Hepatocyte (in vitro differentiated cells): ENCODE results near the gene PDK2. TPM values are rescaled to one million over a fixed set of nuclear protein-coding genes. Genes with fewer than 3 reads are reported as not detected.

ENCODE experiments used
- DNase-seq: peaks from one replicate; pipeline ENCODE4 v3.0.0-alpha.2; 2016; ENCODE audit warnings: low spot score
- H2AFZ ChIP-seq: fragments of 200-600 bp; sonication (generic); 2 replicates; pipeline ENCODE4 v1.6.0; 2016; ENCODE audit warnings: antibody characterized with exemption, mild to moderate bottlenecking
- H3K27ac ChIP-seq: fragments of 200-600 bp; sonication (generic); 2 replicates; pipeline ENCODE4 v1.5.1; 2016; ENCODE audit warnings: mild to moderate bottlenecking
- H3K27me3 ChIP-seq: fragments of 200-600 bp; sonication (generic); 2 replicates; pipeline ENCODE4 v1.6.1; 2016
- H3K36me3 ChIP-seq: fragments of 200-600 bp; sonication (generic); replicated peaks from 2 replicates; pipeline ENCODE4 v1.5.1; 2016; ENCODE audit warnings: low read depth; ENCODE audit not compliant: insufficient read depth
- H3K4me1 ChIP-seq: fragments of 200-600 bp; sonication (generic); 2 replicates; pipeline ENCODE4 v1.5.1; 2016; ENCODE audit warnings: mild to moderate bottlenecking, moderate library complexity; ENCODE audit not compliant: insufficient read depth
- H3K4me2 ChIP-seq: fragments of 200-600 bp; sonication (generic); 2 replicates; pipeline ENCODE4 v1.6.0; 2016
- H3K4me3 ChIP-seq: fragments of 200-600 bp; sonication (generic); 2 replicates; pipeline ENCODE4 v1.5.1; 2016; ENCODE audit warnings: mild to moderate bottlenecking
- H3K79me2 ChIP-seq: fragments of 200-600 bp; sonication (generic); 2 replicates; pipeline ENCODE4 v1.6.0; 2017; ENCODE audit warnings: mild to moderate bottlenecking
- H3K9me2 ChIP-seq: fragments of 200-600 bp; sonication (generic); replicated peaks from 2 replicates; pipeline ENCODE4 v1.6.0; 2017; ENCODE audit warnings: mild to moderate bottlenecking; ENCODE audit not compliant: insufficient read depth
- H3K9me3 ChIP-seq: fragments of 200-600 bp; sonication (generic); 2 replicates; pipeline ENCODE4 v1.5.1; 2016; ENCODE audit warnings: low read depth, mild to moderate bottlenecking
- H4K20me1 ChIP-seq: fragments of 200-600 bp; sonication (generic); 2 replicates; pipeline ENCODE4 v1.6.0; 2016; ENCODE audit warnings: mild to moderate bottlenecking; ENCODE audit not compliant: insufficient read depth, poor library complexity, severe bottlenecking
- EZH2 ChIP-seq: fragments of 200-600 bp; sonication (generic); IDR thresholded peaks from 2 replicates; pipeline ENCODE4 v1.6.1; 2016; ENCODE audit warnings: antibody characterized with exemption, mild to moderate bottlenecking, borderline replicate concordance
- EZH2phosphoT487 ChIP-seq: fragments of 200-600 bp; sonication (generic); IDR thresholded peaks from one replicate; pipeline ENCODE4 v1.6.1; 2018; ENCODE audit warnings: antibody characterized with exemption, mild to moderate bottlenecking, low read depth, moderate library complexity; ENCODE audit not compliant: unreplicated experiment, severe bottlenecking
- WGBS: methylation state at CpG from one replicate; pipeline ENCODE4 v1.1.6; 2016; ENCODE audit warnings: low lambda C conversion rate; ENCODE audit errors: missing lambda C conversion rate; 5-methylcytosine and 5-hydroxymethylcytosine counted together
- polyA plus RNA-seq: library from polyadenylated mRNA; unstranded; fragments of >200 nt; fragmentation: Nextera tagmentation; extraction: Ambion mirVana; gene quantifications from 2 replicates; pipeline ENCODE4 v1.2.1, GENCODE V29; 2016
- total RNA-seq: library from RNA; depleted of rRNA; stranded (reverse); fragments of >200 nt; gene quantifications from 2 replicates; pipeline ENCODE4 v1.2.3, GENCODE V29; 2014
- TF ChIP-seq, protein P1 (sequence below): fragments of 200-600 bp; sonication (generic); IDR thresholded peaks from 2 replicates; pipeline ENCODE4 v1.5.1; 2016; ENCODE audit warnings: antibody characterized with exemption, mild to moderate bottlenecking; ENCODE audit not compliant: poor library complexity

The PDK2 gene
- total and polyA plus RNA-seq, 2 experiments from 2014 or later = 42.7 to 56.9 TPM

DNA sequence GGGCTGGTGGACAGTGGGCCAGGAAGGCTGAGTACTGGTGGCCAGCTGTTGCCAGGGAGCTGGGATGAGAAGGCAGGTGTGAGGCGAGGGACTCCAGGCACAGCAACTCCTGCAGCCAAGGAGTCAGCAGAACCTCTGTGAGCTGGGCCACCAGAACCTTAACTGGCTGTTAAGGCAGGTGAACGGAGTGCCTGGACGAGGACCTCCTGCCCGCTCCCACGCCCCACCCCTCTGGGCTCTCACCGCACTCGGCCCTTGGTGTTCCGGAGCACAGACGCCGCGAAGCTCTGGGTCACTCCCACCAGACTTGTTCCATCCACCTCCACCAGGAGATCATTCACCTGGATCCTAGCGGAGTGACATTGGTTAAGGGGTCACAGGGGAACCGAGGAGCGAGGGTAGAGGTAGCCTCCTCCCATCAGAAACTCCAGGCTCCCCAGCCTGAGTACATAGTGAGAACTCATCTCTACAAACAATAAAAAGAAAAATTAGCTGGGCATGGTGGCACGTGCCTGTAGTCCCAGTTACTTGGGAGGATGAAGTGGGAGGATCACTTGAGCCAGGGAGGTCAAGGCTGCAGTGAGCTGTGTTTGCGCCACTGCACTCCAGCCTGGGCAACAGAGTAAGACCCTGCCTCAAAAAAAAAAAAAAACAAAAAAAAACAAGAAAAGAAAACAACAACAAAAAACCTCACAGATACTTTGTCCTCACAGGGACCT lies 46.0 kb downstream of the PDK2 start:
- Histone ChIP-seq H3K9me2 (no peaks in the 10 kb centered on the region), H3K4me1 (peaks cover 5% of the 10 kb centered on the region), H3K36me3 (no peaks in the 10 kb centered on the region), H3K4me2 (no peak overlapping the region), H3K9me3 (no peaks in the 10 kb centered on the region), H3K79me2 (peaks cover 6% of the 10 kb centered on the region), H2AFZ (no peak overlapping the region), H4K20me1 (peaks cover 7% of the 10 kb centered on the region), H3K27me3 (no peaks in the 10 kb centered on the region), H3K27ac (no peak overlapping the region), H3K4me3 (no peak overlapping the region)
- DNase-seq = no peak
- 92% methylated on average over 16 of the region's 16 CpGs for WGBS
- TF ChIP-seq EZH2 (no peak), EZH2phosphoT487 (no peak)
- TF ChIP-seq, protein P1, sequence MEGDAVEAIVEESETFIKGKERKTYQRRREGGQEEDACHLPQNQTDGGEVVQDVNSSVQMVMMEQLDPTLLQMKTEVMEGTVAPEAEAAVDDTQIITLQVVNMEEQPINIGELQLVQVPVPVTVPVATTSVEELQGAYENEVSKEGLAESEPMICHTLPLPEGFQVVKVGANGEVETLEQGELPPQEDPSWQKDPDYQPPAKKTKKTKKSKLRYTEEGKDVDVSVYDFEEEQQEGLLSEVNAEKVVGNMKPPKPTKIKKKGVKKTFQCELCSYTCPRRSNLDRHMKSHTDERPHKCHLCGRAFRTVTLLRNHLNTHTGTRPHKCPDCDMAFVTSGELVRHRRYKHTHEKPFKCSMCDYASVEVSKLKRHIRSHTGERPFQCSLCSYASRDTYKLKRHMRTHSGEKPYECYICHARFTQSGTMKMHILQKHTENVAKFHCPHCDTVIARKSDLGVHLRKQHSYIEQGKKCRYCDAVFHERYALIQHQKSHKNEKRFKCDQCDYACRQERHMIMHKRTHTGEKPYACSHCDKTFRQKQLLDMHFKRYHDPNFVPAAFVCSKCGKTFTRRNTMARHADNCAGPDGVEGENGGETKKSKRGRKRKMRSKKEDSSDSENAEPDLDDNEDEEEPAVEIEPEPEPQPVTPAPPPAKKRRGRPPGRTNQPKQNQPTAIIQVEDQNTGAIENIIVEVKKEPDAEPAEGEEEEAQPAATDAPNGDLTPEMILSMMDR = no peak

DNA sequence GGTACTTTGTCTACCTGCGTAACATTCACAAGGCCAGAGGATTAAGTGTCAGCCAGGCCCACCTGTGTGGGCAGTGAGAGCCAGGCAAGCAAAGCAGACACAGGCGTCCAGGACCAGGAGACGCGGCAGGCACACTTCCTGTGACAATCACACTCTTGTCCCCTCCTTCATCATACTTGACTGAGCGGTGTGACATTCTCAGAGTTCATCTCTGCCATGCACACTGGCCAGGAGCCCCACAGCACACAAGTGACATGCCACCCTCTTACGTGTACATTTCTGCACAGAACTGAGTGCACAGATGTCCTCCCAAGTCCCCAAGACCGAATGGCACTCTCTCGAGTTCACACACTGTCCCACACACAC lies 46.6 kb downstream of the PDK2 start:
- H3K36me3 ChIP-seq = no peaks in the 10 kb centered on the region

GRCh38 chr17:50143461-50144176 lies 48.5 kb downstream of the PDK2 start:
- TF ChIP-seq, protein P1 = no peak
- no peak for TF ChIP-seq EZH2
- no peak for TF ChIP-seq EZH2phosphoT487
- H3K27ac ChIP-seq = no peak overlapping the region
- H3K4me2 ChIP-seq = no peak overlapping the region
- no peaks in the 10 kb centered on the region for H3K9me3 ChIP-seq
- no peaks in the 10 kb centered on the region for H3K36me3 ChIP-seq
- peaks cover 31% of the 10 kb centered on the region for H3K79me2 ChIP-seq
- DNase-seq = no peak
- no peak overlapping the region for H3K4me3 ChIP-seq
- H4K20me1 ChIP-seq = peaks cover 32% of the 10 kb centered on the region
- peaks cover 29% of the 10 kb centered on the region for H3K4me1 ChIP-seq
- WGBS = 98% methylated on average over 20 of the region's 20 CpGs
- H2AFZ ChIP-seq = no peak overlapping the region
- no peaks in the 10 kb centered on the region for H3K9me2 ChIP-seq
- H3K27me3 ChIP-seq = no peaks in the 10 kb centered on the region

More for the DNA sequence above, 46.6 kb downstream of the PDK2 start:
- Histone ChIP-seq H3K4me1 (peaks cover 10% of the 10 kb centered on the region), H4K20me1 (peaks cover 13% of the 10 kb centered on the region), H2AFZ (no peak overlapping the region), H3K9me3 (no peaks in the 10 kb centered on the region), H3K4me3 (no peak overlapping the region), H3K4me2 (no peak overlapping the region), H3K27ac (no peak overlapping the region), H3K9me2 (no peaks in the 10 kb centered on the region), H3K79me2 (peaks cover 12% of the 10 kb centered on the region), H3K27me3 (no peaks in the 10 kb centered on the region)
- TF ChIP-seq EZH2phosphoT487 (no peak), EZH2 (no peak)
- TF ChIP-seq, protein P1 = no peak
- 92% methylated on average over 8 of the region's 8 CpGs for WGBS
- DNase-seq = no peak
